KBM-7 (cell line): Measurements from ENCODE around the gene PRDM5.
"Not testable (repeated sequence)": the region's sequence is repeated elsewhere in the genome, so short reads cannot be mapped to it uniquely, and the experiment has no call there.

Source experiments
- DNase-seq: peaks from one replicate; pipeline ENCODE4 v3.0.0-alpha.2; 2015
- in situ Hi-C: fragments of 300-500 bp; cut with MboI; formaldehyde crosslinking; loops from 2 replicates; pipeline ENCODE4 v1.14.3; 2020; ENCODE audit warnings: low sequenced_read_pairs, low pct_unique_long_range_greater_than_20kb, mixed read lengths

PRDM5 gene

DNA sequence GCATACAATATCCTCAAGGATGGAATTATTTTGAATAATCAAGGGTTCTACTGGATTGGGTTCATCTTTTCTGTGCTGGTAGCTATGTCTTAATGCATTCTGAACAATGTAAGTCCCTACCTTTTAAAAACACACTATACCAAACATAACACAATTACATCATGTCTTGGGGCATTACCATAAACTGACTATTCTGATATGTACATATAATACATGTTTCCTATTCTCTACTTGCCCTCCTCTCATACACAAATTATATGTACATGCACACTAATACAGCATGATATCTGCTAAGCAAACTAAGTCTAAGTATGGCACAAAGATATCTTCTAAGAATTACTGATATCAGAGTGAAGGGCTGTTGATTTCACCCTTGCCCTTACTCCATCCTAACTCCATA, 147.1 kb downstream of the PRDM5 start:
- in situ Hi-C loops = no loop called here

DNA sequence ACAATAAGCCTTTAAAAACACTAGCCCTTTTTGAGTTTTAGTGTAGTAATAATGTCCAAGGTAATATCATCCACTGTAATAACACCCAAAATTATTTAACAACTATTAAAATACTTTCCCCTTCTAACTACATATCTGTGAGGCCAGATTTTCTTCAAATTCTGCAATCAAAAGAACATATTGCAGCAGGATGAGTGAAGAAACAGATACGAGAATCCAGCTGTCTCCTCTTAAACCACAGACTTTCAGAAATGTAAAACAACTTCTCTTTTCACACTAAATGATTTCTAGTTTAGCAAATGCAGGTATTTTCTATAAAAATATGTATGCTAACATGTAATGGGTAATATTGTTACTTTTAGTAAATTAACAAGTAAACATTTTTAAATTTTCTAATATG, 148.9 kb downstream of the PRDM5 start:
- no peak for DNase-seq
- in situ Hi-C loops = no loop called here

More for the DNA sequence above, 147.1 kb downstream of the PRDM5 start:
- DNase-seq = no peak

DNA sequence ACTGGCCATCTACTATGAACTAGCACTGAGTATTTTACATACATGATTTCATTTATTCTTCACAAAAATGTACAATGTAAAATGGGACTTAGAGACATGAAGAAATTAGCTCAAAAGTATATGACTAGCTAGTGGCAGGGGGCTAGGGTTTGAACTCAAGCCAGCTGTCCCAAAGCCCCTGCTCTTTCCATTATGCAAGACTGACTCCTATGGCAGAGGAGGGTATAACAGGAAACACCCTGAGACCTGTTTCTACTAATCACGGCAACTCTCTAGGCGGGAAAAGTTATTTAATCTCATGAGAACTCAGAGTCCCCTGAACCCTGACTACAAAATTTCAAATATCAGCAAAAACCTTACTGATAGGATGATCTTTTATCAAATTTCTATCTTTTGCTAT, 150.6 kb downstream of the PRDM5 start:
- DNase-seq = no peak
- in situ Hi-C loops = no loop called here

DNA sequence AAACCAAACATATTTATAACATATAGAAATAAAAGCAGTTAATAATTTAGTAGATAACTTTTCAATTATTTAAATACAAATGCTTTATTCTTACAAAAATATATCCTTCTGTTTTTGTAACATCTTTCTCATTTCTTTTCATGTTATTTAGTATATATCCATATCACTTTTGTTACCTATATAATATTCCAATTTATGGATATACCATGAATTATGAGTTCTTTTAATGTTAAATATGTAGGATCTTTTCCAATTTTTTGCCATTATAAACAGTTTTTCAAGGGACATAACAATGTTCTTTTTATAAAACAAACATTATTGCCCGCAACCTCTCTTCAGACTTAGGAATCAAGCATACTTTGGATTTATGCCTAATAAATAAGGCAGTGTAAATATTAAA, 151.6 kb downstream of the PRDM5 start:
- in situ Hi-C loops = no loop called here
- no peak for DNase-seq

DNA sequence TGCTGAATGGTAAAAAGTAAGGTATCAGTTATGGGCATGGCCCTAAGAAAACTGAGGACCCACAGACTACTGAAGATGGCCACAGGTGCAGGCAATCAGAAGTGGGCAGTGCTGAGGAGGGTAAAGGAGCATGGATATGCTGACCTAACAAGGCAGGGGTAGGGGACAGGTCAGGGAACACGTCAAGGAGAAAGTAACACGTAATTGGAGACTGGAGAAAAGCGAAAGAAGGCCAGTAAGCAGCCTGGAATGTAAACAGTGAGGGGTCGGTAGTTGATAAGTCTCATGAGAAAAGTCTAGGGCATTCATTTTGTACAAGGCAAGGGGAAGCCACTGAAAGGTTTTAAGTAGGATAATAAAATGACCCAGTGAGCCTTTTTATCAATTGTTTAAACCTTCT, 153.3 kb downstream of the PRDM5 start:
- DNase-seq = no peak
- in situ Hi-C loops = no loop called here

DNA sequence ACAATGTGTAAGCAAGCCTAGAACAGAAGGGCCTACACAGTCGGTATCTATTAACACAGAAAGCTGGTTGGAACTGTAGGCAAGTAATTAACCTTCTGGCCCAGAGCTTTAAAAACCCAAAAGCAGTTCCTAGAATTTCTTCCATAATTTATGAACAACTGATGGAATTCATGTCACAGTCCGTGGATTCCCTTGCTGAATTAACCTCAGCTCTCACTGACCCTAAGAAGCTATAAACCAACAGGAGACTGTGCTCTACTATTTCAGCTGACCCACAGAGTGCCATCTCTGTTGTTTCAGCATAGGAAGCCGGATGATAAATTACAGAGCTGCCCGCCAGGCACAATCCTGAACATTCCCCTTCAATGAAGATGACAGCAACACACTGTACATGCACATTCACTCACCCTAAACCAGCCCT, 157.3 kb downstream of the PRDM5 start:
- DNase-seq = no peak
- in situ Hi-C loops = no loop called here

DNA sequence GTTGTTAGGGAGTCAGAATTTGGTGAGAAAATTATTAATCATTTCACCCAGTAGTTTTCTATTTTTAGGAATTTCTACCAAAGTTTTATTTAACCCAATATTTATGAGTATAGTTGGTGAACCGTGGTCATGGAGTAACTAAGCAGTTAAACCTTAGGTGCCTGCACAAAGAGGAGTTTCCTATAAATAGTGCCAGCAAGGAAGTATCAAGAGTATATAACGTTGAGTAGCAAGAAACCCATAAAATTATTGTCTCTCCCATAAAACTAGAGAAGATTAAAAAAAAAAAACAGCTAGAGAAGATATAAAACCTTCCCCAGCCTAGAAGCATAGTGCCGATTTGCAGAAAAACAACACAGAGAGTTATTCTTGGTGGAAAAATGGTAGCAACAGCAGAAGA, 158.9 kb downstream of the PRDM5 start:
- no peak for DNase-seq
- in situ Hi-C loops = no loop called here

DNA sequence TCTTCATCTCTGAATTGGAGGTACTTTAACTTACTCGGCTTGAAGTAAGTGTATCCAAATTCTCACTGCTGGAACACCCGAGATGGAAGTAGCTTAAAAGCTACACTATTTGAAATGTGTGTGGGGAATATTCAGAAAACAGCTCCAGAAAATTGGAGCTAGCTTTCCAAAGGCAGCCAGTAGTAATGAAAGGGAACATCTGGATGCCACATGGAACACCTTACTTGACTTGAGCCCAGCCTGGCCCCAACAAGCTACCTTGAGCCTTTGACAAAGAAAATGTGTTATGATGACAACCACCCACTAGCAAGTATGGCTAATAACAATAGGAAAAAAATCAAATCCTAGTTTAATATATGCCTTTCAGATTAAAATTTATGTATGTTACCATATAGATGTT, 161.5 kb downstream of the PRDM5 start:
- no peak for DNase-seq
- in situ Hi-C loops = no loop called here

DNA sequence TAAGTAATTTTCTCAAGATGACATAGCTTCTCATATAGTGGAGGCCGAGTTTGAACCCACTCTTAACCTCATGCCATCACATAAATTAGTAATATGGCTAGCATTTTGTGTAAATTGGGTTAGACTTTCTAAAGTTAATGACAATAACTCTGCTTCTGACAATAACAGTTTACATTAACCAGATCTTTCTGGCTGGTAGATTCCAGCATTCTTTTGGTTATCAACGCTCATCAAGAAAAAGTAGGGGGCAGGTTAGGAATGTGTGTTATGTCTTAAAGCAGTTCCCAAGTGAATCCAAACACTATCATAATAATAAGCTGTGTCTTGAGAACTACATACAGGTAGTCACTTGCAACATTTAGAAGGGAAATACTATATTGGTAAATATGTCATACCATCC, 162.5 kb downstream of the PRDM5 start:
- no peak for DNase-seq
- in situ Hi-C loops = no loop called here

DNA sequence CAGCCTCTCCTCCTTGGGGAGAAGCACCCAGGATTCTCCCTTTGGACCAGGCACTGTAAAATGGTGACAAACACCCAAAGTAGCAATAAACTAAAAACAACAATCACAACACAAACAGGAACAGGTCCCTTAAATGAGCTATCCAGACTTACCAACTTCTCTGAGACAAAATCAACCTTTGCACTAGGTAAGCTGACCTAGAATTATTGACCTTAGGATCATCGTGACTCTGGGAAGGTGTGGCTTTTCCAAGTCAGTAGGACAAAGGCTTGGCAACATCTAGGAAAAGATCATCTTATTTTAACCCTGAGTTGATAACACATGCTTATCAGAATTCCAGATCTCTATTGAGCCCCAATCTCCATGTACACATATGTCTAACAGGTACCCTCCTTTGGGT, 166.7 kb downstream of the PRDM5 start:
- in situ Hi-C loops = no loop called here
- no peak for DNase-seq

DNA sequence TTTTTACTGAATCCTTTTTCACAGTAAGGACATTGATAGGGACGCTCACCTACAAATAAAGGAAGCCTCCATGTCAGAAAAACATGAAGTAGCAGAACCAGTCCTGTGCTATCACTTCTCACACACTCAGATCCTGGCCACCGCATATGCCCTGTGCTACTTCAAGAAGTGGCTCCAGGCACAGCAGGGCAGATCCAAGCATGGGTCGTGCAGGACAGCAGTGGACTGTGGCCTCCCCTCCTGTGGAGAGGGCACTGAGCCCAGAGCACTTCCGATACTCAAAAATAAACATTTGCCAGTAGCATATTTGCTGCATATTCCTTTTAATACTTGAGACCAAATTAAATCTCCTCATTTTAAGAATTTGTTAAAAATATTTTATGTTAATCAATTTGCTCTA, 167.9 kb downstream of the PRDM5 start:
- in situ Hi-C loops = no loop called here
- DNase-seq = no peak

DNA sequence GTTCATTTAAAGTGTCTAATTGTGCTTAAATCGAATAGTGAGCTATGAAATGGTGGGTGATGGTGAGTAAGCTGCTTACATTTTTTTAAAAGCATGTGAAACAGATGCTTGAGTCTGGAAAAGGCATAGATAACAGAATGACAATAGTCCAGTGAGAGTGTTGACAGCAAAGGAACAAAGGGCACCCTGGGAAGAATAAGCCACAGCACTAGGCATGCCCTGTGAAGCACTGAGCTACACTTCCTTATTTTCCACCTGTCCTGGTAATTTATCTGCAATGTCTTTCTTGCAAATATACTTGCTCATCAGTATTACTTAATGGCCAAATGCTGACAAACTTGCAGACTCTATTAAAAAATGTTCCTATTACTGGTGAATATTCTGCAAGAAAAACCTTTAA, 168.7 kb downstream of the PRDM5 start:
- in situ Hi-C loops = no loop called here
- DNase-seq = peak; percentile 2

DNA sequence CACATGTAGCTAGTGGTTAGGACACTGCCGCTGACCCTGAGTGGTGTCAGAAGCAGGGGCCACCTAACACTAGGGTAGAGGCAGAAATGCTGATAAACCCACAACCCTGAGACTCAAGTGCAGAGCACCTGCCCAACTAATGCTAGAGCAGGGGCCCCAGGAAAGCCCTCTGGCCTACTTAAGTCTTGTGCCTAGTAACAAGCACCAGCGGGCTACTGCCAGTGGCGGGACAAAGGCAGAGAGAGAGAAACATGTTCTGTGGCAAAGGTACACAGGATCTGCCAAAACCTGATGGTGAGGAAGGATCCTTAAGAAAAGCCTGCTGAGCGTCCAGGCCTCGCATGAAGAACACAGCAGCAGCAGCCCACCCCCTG, 172.4 kb downstream of the PRDM5 start:
- in situ Hi-C loops = no loop called here
- no peak for DNase-seq

DNA sequence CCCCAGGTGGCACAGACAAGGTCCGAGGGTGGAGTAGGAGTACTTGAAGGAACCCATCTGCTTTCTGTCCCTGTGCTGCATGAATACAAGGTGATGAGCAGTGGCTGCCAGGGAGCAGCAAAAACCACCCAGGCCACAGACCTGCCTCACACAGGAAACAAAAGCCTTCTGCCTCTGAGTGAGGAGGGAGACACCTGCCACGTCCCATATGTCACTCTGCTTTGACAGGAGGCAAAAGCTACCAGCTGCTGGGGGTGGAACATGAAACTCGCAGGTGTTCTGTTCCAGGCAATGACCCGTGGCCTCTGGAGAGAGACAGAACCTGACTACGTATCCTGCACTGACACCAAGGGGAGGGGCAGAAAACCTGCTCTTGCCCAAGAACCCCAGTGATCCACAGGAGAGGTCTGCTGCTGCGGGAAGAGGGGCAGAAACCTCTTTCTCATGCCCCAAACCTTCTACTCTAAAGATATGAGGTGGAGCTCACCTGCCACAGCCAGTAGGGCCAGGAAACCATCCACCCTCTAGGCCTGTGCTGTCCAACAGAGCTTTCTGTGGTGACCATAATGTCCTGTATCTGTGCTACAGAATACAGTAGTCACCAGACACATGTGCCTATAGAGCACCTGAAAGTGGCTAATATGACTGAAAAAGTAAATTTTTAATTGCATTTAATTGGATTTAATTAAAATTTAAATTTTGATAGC, 172.9 kb downstream of the PRDM5 start:
- in situ Hi-C loops = no loop called here

DNA sequence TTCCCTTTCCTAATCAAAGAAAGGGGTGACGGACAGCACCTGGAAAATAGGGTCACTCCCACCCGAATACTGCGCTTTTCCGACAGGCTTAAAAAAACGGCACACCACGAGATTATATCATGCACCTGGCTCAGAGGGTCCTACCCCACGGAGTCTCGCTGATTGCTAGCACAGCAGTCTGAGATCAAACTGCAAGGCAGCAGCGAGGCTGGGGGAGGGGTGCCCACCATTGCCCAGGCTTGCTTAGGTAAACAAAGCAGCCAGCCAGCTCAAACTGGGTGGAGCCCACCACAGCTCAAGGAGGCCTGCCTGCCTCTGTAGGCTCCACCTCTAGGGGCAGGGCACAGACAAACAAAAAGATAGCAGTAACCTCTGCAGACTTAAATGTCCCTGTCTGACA, 180.9 kb downstream of the PRDM5 start:
- in situ Hi-C loops, DNase-seq: not testable (repeated sequence)

More for the DNA sequence above, 172.9 kb downstream of the PRDM5 start:
- DNase-seq = no peak

DNA sequence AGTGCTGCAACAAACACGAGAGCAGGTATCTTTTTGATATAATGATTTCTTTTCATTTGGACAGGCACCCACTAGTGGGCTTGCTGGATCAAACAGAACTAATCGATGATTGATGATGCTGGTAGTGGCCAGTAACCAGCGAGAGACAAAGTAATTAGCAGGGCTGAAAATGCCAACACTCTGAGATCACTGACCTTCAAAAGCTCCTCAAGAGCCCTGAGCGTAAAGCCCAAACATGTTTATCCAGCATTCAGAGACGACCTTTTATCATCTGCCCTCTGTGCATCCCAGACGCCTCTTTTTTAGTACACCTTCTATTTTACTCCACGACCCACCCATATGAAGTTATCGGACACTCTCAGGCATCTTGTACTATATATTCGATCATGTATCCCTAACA, 186.2 kb downstream of the PRDM5 start:
- in situ Hi-C loops = no loop called here
- no peak for DNase-seq

DNA sequence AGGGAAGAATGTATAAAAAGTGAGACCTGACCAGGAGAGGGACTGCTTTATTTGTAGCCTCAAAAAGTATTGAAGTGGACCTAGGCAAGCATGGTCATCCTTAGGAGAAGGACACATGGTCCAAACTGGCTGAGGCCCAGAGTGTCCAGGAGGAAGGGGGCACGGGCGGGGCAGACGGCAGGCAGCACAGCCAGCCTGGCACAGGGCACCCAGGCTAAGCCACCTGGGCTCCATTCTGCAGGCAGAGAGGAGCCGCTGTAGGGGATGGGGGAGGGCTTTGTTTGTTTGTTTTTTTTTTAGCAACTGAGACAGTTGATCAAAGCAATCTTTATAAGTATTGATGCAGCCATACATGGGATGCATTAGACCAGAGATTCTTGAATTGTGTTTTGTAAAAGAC, 188.6 kb downstream of the PRDM5 start:
- no peak for DNase-seq
- in situ Hi-C loops = no loop called here

DNA sequence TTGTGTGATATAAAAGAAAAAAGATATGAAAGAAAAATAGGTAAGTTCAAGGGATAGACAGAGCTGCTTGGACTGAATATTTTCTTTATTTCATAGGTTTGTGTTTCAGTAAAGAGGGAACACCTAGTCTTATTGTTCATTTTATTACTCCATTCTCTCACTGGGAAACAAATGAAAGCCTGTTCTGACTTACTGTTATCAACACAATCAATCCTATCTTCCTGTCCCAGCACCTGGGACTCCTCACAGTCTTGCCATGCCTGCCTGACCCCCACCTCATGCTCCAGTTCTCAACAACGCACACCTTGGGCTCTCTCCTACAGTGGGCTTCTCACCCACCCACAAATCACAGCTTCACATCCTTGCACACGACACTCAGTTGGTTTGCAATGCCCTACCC, 189.5 kb downstream of the PRDM5 start:
- in situ Hi-C loops = no loop called here

DNA sequence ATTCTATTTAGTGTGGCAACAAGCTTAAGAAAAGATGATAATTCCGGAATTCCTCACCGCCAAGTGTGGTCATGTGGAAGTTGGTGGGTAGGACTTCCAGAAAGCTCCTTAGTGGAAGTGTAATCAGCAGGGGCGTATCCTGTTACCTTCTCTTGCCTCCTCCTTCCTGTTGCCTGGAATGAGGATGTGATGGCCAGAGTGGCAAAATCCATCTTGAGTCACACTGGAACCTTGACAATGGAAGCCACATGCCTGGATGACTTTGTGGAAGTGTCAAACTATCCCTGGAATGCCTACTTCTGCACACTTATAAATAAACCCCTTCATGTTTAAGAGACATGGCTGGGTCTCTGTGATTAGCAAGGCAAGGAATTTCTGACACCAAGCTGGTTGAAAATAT, 191.0 kb downstream of the PRDM5 start:
- in situ Hi-C loops = no loop called here
- no peak for DNase-seq

More for the DNA sequence above, 189.5 kb downstream of the PRDM5 start:
- DNase-seq = no peak

DNA sequence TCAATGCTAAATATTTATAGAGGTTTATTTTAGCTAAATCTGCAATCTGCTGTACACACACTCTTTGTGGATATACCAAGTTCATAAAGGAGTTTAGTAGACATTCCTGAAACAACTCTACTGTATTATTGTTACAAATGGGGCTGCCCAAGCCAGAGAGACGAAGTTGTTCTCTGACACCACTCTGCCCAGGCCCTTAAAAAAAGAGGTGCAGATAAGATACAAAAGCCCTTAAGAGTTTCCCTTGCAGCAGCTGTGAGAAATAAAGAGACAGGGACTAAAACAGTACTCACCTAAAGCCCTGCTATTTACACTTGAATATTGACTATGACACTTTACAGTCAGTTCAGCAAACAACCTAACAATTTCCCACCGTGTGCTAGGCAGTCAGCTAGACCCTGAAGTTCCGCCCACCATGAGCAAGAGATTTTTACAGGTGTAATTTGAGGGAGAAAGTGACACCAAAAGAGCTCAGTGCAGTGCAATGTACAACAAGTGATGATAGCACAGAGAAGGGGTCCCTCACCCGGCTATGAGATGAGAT, 191.7 kb downstream of the PRDM5 start:
- DNase-seq = no peak
- in situ Hi-C loops = no loop called here

DNA sequence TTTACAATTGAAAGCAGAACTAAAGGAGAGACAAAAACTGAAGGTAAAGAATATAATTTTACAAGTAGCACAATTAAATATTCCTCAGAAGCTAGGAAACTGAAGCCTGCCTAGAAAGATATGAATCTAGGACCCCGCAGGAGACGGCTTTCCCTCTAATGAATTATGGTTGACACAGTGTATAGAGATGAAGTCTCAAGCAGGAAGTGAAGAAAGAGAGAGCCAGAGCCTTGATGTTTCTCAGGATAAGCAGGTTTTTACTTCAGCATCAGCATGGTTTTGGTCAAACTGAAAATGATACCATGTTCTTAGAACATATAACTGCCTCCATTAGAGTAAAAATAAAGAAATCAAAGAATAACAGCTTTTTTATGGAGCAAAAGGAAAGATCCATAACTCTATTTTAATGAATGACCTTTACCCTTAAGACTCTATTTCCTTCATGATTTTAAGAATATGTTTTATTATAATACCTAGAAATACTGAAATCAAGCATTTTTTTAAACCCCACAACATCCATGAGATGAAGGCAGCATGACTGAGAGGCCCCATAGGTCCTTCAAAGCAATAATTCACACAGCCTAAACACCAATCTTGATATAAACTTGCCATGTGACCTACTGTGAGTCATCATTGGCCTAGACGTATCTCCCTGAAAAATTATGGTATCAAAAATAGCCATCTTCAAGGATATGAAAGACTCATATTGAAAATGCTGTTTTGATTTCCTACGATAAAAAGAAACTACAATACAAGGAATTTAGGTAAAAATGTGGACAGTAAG, 193.4 kb downstream of the PRDM5 start:
- in situ Hi-C loops = no loop called here
- DNase-seq = no peak
